ENCODE measurements around the gene FLAD1.

- TF ChIP-seq, protein P1, sequence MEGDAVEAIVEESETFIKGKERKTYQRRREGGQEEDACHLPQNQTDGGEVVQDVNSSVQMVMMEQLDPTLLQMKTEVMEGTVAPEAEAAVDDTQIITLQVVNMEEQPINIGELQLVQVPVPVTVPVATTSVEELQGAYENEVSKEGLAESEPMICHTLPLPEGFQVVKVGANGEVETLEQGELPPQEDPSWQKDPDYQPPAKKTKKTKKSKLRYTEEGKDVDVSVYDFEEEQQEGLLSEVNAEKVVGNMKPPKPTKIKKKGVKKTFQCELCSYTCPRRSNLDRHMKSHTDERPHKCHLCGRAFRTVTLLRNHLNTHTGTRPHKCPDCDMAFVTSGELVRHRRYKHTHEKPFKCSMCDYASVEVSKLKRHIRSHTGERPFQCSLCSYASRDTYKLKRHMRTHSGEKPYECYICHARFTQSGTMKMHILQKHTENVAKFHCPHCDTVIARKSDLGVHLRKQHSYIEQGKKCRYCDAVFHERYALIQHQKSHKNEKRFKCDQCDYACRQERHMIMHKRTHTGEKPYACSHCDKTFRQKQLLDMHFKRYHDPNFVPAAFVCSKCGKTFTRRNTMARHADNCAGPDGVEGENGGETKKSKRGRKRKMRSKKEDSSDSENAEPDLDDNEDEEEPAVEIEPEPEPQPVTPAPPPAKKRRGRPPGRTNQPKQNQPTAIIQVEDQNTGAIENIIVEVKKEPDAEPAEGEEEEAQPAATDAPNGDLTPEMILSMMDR (IDR thresholded peaks at IDR 0.05; ENCODE audit: insufficient read depth, low read depth, low read length): no peak
- TF ChIP-seq EZH2 (IDR thresholded peaks at IDR 0.05; ENCODE audit: insufficient read depth, low read length): no peak
Measured at GRCh38 chr1:155026588-155026987, 43.4 kb downstream of the FLAD1 start.
